SK-N-MC (cell line): ENCODE results near the gene CHSY1.

Source experiments
- EZH2 ChIP-seq: fragments of 200-600 bp; sonication (generic); IDR thresholded peaks from one replicate; pipeline ENCODE4 v1.6.1; 2017; ENCODE audit warnings: antibody characterized with exemption
- POLR2AphosphoS5 ChIP-seq: IDR thresholded peaks from 2 replicates; pipeline ENCODE4 v1.6.1; 2012; ENCODE audit warnings: mild to moderate bottlenecking, low read depth, low read length, borderline replicate concordance

DNA sequence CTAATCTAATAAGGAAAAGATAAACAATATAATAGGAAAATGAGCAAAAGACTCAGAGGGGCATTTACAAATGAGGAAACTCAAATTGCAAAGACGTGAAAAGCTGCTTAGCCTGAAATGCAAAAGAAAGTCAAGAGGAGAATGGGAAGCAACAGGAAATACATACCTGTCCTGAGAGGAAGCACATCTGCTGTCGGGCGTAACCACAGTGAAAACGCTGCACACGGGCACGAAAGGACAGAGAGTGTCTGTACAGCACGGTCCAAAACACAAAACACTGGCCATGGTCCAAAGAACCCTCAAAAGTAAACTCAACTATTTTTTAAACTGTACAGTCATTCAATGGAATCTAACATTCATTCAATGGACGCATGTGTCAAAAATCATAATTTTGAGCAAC is 100.6 kb downstream of the CHSY1 start:
- TF ChIP-seq POLR2AphosphoS5 (no peak), EZH2 (no peak)
